Kidney epithelial cell (primary cell): ENCODE data around the gene RRP9. TPM values are rescaled to one million over a fixed set of nuclear protein-coding genes. Genes with fewer than 3 reads are reported as not detected.

Experiments used
- DNase-seq: peaks from one replicate; pipeline ENCODE4 v3.0.0-alpha.2; 2010; ENCODE audit warnings: low read depth
- H3K27me3 ChIP-seq: 2 replicates; pipeline ENCODE4 v1.6.0; 2011; ENCODE audit warnings: low read length; ENCODE audit not compliant: control insufficient read depth, insufficient read depth
- H3K36me3 ChIP-seq: 2 replicates; pipeline ENCODE4 v1.5.1; 2011; ENCODE audit warnings: low read length; ENCODE audit not compliant: control insufficient read depth, insufficient read depth
- H3K4me3 ChIP-seq: 2 replicates; pipeline ENCODE4 v1.5.1; 2011; ENCODE audit warnings: low read depth, mild to moderate bottlenecking, control low read depth, low read length
- total RNA-seq: library from RNA; depleted of rRNA; stranded (reverse); fragments of >200 nt; gene quantifications from 2 replicates; pipeline ENCODE4 v1.2.3, GENCODE V29; 2015
- TF ChIP-seq, protein P1 (sequence below): IDR thresholded peaks from 2 replicates; pipeline ENCODE4 v1.5.1; 2011; ENCODE audit warnings: mild to moderate bottlenecking, moderate library complexity, low read length, control low read depth, inconsistent platforms; ENCODE audit not compliant: insufficient read depth, poor library complexity, severe bottlenecking

Gene RRP9
- total RNA-seq, 1 donor from 2014 or later: 43.2 TPM

DNA sequence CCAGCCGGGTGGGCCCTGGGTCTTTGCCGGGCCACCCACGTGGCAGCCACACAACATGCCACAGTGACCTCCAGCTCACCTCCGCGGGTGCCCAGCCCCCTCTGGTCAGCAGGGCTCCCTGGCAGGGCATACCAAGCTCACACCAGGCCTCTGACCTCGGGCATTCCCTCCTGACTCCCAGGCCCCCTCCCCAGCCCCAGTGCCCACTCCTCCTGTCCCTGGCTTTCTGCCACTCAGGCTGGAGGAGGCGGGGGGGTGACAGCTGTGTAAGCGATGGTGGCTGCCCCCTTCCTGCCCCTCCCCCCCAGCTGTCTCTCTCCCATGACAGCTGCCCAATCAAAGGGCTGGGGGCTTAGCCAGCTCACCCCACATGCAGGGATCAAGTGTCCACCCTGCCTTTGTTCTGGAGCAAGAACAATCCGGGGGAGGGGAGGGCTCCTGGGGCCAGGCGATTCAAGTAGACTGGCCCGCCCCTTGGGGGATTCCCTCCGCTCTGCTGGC lies 22.3 kb upstream of the RRP9 start:
- TF ChIP-seq, protein P1, sequence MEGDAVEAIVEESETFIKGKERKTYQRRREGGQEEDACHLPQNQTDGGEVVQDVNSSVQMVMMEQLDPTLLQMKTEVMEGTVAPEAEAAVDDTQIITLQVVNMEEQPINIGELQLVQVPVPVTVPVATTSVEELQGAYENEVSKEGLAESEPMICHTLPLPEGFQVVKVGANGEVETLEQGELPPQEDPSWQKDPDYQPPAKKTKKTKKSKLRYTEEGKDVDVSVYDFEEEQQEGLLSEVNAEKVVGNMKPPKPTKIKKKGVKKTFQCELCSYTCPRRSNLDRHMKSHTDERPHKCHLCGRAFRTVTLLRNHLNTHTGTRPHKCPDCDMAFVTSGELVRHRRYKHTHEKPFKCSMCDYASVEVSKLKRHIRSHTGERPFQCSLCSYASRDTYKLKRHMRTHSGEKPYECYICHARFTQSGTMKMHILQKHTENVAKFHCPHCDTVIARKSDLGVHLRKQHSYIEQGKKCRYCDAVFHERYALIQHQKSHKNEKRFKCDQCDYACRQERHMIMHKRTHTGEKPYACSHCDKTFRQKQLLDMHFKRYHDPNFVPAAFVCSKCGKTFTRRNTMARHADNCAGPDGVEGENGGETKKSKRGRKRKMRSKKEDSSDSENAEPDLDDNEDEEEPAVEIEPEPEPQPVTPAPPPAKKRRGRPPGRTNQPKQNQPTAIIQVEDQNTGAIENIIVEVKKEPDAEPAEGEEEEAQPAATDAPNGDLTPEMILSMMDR: no peak
- no peak for DNase-seq
- H3K36me3 ChIP-seq: peaks cover 2% of the 10 kb centered on the region
- H3K4me3 ChIP-seq: no peak overlapping the region
- no peaks in the 10 kb centered on the region for H3K27me3 ChIP-seq

DNA sequence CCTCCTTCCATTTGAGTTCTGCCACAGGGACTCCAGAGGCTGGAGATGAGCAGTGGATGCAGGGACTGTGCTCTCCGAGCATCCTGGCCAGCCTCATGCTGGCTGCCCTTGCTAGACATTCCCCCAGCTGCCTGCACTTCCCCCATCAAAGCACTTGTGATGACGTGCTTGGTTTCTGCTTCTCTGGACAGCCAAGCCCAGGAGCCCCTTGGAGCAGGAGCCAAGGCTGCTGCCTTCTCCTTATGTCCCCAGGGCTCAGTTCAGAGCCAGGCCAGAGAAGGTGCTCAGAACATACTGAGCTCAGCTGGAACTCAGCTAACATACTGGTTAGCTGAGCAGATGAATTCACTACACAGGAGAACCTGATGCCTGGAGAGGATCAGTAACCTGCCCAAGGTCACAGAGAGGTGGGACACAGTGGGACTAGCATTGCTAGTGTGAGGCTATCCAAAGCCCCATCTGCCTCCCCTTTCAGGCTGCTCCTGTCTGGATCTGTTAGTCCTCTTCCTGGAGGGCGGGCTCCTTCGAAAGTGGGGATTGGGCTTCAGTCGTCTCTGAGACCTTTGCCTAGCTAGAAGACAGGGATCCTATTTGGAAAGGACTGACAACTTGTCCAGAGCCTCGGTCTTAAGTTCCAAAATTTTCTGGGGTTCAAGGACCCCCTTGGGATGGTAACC lies 21.3 kb upstream of the RRP9 start:
- no peak overlapping the region for H3K4me3 ChIP-seq
- TF ChIP-seq, protein P1: no peak
- DNase-seq: no peak
- peaks cover 2% of the 10 kb centered on the region for H3K36me3 ChIP-seq
- H3K27me3 ChIP-seq: no peaks in the 10 kb centered on the region

DNA sequence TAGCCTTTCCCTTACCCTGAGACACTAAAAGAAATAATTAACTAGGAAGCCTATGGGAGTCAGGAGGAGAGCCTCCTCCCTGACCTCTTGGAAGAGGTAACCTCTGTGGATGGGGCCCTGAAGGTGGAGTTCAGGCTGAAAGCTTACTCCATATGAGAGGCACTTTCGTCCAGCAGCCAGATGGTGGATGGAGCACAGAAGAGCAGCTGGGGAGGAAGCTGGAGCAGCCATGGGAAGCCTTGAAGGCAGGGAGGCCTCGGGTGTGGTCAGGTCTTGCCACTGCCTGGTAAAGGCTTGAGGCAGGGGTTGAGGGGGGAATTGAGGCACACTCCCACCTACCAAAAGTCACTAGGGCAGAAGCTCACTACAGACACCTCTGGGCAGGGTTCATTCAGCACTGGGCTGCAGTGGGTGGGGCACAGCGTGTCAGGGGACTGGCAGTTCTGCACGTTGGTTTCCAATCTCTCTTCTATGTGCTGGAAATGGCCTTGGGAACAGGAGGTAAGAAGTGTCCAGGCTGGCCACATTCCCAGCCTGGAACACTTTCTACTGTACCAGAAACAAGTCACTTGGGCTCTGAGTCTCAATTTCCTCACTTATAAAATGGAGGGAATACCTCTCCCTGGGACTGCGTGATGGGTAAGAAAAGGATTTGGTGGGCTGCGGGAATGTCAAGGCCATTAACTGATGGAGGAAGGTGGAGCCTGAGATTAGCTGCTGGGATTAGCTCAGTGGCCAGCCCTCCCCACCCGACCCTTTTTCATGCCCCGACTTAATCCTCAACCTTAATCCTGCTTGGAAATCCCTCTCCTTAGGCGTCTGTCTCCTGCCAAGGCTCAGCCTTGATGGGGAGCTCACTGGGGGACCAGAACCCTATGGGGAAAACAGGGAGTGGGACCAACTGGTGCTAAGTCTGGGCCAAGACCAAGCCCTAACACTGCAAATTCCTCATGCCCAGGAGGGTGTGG lies 20.2 kb upstream of the RRP9 start:
- no peak for DNase-seq
- no peaks in the 10 kb centered on the region for H3K27me3 ChIP-seq
- TF ChIP-seq, protein P1: no peak
- no peak overlapping the region for H3K4me3 ChIP-seq
- peaks cover 2% of the 10 kb centered on the region for H3K36me3 ChIP-seq

DNA sequence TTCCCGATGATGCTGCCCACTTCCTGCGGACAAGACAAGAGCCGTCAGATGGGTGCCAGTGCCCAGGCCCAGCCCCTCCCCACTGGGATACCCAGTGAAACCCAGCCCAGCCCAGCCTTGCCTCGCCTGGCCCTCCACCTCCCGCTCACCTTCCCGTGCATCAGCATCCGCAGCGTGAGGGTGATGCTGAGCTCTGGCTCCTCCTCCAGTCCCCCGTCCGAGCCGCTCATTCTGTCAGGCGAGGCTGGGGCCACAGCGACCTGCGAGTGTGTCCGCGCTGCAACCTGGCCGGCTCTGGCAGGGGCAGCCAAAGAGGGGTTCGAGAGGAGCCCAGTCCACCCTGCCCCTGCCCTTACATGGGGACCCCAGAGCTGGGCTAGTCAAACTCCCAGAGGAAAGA lies 19.3 kb upstream of the RRP9 start:
- TF ChIP-seq, protein P1: no peak
- Histone ChIP-seq H3K36me3 (peaks cover 2% of the 10 kb centered on the region), H3K4me3 (no peak overlapping the region), H3K27me3 (no peaks in the 10 kb centered on the region)
- DNase-seq: no peak

DNA sequence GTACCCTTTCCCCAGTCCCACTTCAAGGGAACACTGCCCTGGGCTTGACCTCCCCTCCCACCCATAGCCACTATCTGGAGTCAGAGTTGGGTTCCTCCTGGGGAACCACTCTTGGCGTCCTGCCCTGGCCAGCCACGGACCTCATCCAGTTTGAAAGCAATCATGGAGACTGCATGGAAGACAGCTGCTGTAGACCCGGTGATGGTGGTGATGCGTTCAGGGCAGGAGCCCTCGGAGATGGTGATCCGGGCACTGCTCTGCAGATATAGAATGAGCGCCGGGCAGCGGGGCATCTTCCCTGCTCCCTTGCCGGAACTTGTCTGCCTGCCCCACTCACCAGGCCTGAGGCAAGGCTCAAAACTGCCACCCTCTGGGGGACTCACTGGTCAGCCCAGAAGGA lies 18.7 kb upstream of the RRP9 start:
- H3K36me3 ChIP-seq: peaks cover 2% of the 10 kb centered on the region
- TF ChIP-seq, protein P1: no peak
- DNase-seq: no peak
- no peak overlapping the region for H3K4me3 ChIP-seq
- peaks cover 3% of the 10 kb centered on the region for H3K27me3 ChIP-seq
